ENCODE data around the gene TRIM63. TPM values are rescaled to one million over a fixed set of nuclear protein-coding genes. Genes with fewer than 3 reads are reported as not detected.

TRIM63 gene
- total RNA-seq, 1 experiment from 2014 or later: not detected

GRCh38 chr1:26035203-26035958 lies 32.0 kb downstream of the TRIM63 start:
- DNase-seq (ENCODE audit: low spot score): peak; percentile 95
- H3K9me3 ChIP-seq (ENCODE audit: low read depth, low read length, poor library complexity, severe bottlenecking): no peaks in the 10 kb centered on the region
- no peaks in the 10 kb centered on the region for H3K36me3 ChIP-seq (ENCODE audit: insufficient read depth, low read length, poor library complexity, severe bottlenecking)
- peak overlapping the region; percentile 66 for H3K4me3 ChIP-seq (ENCODE audit: low read depth, low read length, poor library complexity, severe bottlenecking)
- no TSS peak for BruUV-seq (replicated peaks)
- peaks cover 5% of the 10 kb centered on the region for H3K4me1 ChIP-seq (ENCODE audit: insufficient read depth, low read length, poor library complexity, severe bottlenecking)
- ChIA-PET CTCF (interaction anchor here (0.6 to 0.8 kb wide), 2 partner anchors 72 to 140 kb away, joined by 3 to 6 read pairs; no protein-coding TSS in a partner anchor), POLR2A (ENCODE audit: low non-redundant PET) (no interaction called here)
- H3K27ac ChIP-seq (ENCODE audit: low read depth, low read length, poor library complexity, severe bottlenecking): no peak overlapping the region
- TF ChIP-seq EZH2 (IDR thresholded peaks at IDR 0.05; ENCODE audit: borderline replicate concordance, low read depth, low read length, poor library complexity, severe bottlenecking): no peak
- TF ChIP-seq, protein P1, sequence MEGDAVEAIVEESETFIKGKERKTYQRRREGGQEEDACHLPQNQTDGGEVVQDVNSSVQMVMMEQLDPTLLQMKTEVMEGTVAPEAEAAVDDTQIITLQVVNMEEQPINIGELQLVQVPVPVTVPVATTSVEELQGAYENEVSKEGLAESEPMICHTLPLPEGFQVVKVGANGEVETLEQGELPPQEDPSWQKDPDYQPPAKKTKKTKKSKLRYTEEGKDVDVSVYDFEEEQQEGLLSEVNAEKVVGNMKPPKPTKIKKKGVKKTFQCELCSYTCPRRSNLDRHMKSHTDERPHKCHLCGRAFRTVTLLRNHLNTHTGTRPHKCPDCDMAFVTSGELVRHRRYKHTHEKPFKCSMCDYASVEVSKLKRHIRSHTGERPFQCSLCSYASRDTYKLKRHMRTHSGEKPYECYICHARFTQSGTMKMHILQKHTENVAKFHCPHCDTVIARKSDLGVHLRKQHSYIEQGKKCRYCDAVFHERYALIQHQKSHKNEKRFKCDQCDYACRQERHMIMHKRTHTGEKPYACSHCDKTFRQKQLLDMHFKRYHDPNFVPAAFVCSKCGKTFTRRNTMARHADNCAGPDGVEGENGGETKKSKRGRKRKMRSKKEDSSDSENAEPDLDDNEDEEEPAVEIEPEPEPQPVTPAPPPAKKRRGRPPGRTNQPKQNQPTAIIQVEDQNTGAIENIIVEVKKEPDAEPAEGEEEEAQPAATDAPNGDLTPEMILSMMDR (conservative IDR thresholded peaks at IDR 0.05; ENCODE audit: low read depth, low read length): no peak
- no peaks in the 10 kb centered on the region for H3K27me3 ChIP-seq (replicated peaks; ENCODE audit: insufficient read depth, low read depth, low read length, poor library complexity)
- intact Hi-C loops (cut with micrococcal nuclease; ENCODE audit: unreplicated experiment): loop anchor here (5.0 kb wide), 1 partner anchor 112 kb away; no protein-coding TSS in a partner anchor

DNA sequence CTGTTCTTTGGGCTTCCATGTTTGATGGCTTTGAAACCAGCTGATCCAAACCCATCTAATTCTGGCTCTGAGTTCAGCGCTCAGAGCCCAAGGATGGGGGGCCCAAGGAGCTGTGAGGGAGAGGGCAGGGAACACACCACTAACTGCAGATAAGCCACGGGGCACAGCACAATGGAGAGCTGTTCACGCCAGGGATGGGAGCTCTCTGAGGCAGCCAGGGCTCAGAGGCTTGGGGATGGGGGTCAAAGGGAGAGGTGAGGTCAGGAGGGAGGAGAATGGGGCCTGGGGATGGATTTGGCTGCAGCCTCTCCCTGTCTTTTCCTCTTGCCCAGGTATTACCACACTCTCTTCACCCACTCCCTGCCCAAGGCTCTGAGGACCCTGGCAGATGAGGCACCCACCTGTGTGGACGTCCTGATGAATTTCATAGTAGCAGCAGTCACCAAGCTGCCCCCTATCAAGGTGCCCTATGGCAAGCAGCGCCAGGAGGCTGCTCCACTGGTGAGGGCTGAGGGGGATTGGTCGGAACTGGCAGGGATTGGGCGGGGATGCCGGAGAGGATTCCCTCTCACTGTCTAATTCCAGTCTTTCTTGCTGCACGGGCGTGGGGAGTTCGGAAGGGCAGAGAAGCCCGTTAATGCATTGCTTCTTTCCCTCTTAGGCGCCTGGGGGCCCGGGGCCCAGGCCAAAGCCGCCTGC lies 32.8 kb downstream of the TRIM63 start:
- H3K9me3 ChIP-seq (ENCODE audit: low read depth, low read length, poor library complexity, severe bottlenecking): no peaks in the 10 kb centered on the region
- H3K27ac ChIP-seq (ENCODE audit: low read depth, low read length, poor library complexity, severe bottlenecking): no peak overlapping the region
- TF ChIP-seq, protein P1 (conservative IDR thresholded peaks at IDR 0.05; ENCODE audit: low read depth, low read length): no peak
- no peak for TF ChIP-seq EZH2 (IDR thresholded peaks at IDR 0.05; ENCODE audit: borderline replicate concordance, low read depth, low read length, poor library complexity, severe bottlenecking)
- POLR2A ChIA-PET (ENCODE audit: low non-redundant PET): no interaction called here
- H3K4me3 ChIP-seq (ENCODE audit: low read depth, low read length, poor library complexity, severe bottlenecking): peak overlapping the region; percentile 66
- H3K36me3 ChIP-seq (ENCODE audit: insufficient read depth, low read length, poor library complexity, severe bottlenecking): no peaks in the 10 kb centered on the region
- BruUV-seq (replicated peaks): no TSS peak
- H3K4me1 ChIP-seq (ENCODE audit: insufficient read depth, low read length, poor library complexity, severe bottlenecking): peaks cover 5% of the 10 kb centered on the region
- intact Hi-C loops (cut with micrococcal nuclease; ENCODE audit: unreplicated experiment): loop anchor here (5.0 kb wide), 1 partner anchor 113 kb away; no protein-coding TSS in a partner anchor
- CTCF ChIA-PET: interaction anchor here (0.8 kb wide), 1 partner anchor 139 kb away, joined by 3 read pairs; no protein-coding TSS in a partner anchor
- DNase-seq (ENCODE audit: low spot score): no peak
- H3K27me3 ChIP-seq (replicated peaks; ENCODE audit: insufficient read depth, low read depth, low read length, poor library complexity): no peaks in the 10 kb centered on the region

DNA sequence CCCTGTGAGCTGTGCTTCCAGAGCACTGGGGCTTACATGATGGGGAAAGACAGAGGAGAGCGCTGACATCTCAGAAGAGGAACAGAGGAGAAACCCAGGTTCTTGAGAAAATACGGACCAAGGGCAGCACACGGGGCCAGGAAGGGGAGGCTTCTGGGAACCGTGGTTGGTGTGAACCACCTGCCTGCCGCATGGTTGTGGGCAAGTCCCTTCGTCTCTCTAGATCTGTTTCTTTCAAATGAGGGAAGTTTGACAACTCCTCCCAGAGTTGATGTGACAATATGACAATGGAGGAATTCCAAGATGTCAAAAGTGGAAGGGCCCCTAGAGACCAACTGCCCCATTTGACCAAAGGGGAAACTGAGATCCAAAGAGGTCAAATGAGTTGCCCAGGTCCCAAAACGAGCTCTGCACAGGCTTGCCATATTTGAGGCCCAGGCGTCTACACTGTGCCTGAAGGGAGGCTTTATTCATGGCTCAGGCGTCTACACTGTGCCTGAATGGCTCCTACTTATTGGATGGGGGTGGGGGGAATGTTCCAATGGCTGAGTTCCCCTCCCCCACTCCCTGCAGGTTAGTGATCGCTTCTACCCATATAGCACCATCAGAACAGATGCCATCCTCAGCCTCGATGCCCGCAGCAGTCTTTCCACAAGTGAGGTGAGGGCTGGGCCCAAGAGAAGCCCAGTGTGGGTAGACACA lies 34.6 kb downstream of the TRIM63 start:
- Histone ChIP-seq H3K4me1 (ENCODE audit: insufficient read depth, low read length, poor library complexity, severe bottlenecking) (peaks cover 5% of the 10 kb centered on the region), H3K4me3 (ENCODE audit: low read depth, low read length, poor library complexity, severe bottlenecking) (no peak overlapping the region), H3K27ac (ENCODE audit: low read depth, low read length, poor library complexity, severe bottlenecking) (no peak overlapping the region), H3K9me3 (ENCODE audit: low read depth, low read length, poor library complexity, severe bottlenecking) (no peaks in the 10 kb centered on the region), H3K27me3 (replicated peaks; ENCODE audit: insufficient read depth, low read depth, low read length, poor library complexity) (no peaks in the 10 kb centered on the region), H3K36me3 (ENCODE audit: insufficient read depth, low read length, poor library complexity, severe bottlenecking) (no peaks in the 10 kb centered on the region)
- no peak for TF ChIP-seq EZH2 (IDR thresholded peaks at IDR 0.05; ENCODE audit: borderline replicate concordance, low read depth, low read length, poor library complexity, severe bottlenecking)
- TF ChIP-seq, protein P1 (conservative IDR thresholded peaks at IDR 0.05; ENCODE audit: low read depth, low read length): no peak
- intact Hi-C loops (cut with micrococcal nuclease; ENCODE audit: unreplicated experiment): no loop called here
- no peak for DNase-seq (ENCODE audit: low spot score)
- ChIA-PET POLR2A (ENCODE audit: low non-redundant PET) (no interaction called here), CTCF (no interaction called here)
- BruUV-seq (replicated peaks): no TSS peak

Data from A673 (cell line).